ENCODE measurements around the gene PYGB. TPM values are rescaled to one million over a fixed set of nuclear protein-coding genes. Genes with fewer than 3 reads are reported as not detected.

Gene PYGB
- total and polyA plus RNA-seq, 2 donors (not counting 1 experiment from before 2014, with no cell fraction given), result 22.5 to 30.6 TPM

- Mint-ChIP-seq H3K9me3 (ENCODE audit: insufficient read depth) (no peaks in the 10 kb centered on the region), H3K4me1 (peaks cover 29% of the 10 kb centered on the region), H3K27ac (no peak overlapping the region), H3K4me3 (no peak overlapping the region), H3K27me3 (no peaks in the 10 kb centered on the region)
- H3K9me3 ChIP-seq (ENCODE audit: control extremely low read depth in 1 of 3, control insufficient read depth in 2 of 3, insufficient read depth in 1 of 3, low read length in 2 of 3), result no peaks in the 10 kb centered on the region
- TF ChIP-seq EZH2 (IDR thresholded peaks at IDR 0.05; ENCODE audit: borderline replicate concordance, insufficient read depth, low read depth, low read length, poor library complexity, severe bottlenecking) (no peak), CTCF (IDR thresholded peaks at IDR 0.05) (no peak)
- H3K27ac ChIP-seq (ENCODE audit: low read length in 2 of 2), result no peak overlapping the region
- H2AFZ ChIP-seq (ENCODE audit: insufficient read depth, low read depth, low read length, poor library complexity, severe bottlenecking), result no peak overlapping the region
- peaks cover 0 to 37% of the 10 kb centered on the region in 2 experiments for H3K36me3 ChIP-seq (replicated peaks in 1 of 2; ENCODE audit: control extremely low read depth in 1 of 2, control insufficient read depth in 1 of 2, extremely low read depth in 1 of 2, insufficient read depth in 2 of 2, low read length in 1 of 2)
- DNase-seq, result peak; percentile 77
- no peaks in the 10 kb centered on the region for H4K20me1 ChIP-seq (ENCODE audit: control insufficient read depth, insufficient read depth, low read length, poor library complexity, severe bottlenecking)
- no peak overlapping the region for H3K9ac ChIP-seq (ENCODE audit: low read length)
- CTCF ChIA-PET, result interaction anchor here (0.9 to 1.6 kb wide), 2 partner anchors 116 to 118 kb away, joined by 3 to 7 read pairs; no protein-coding TSS in a partner anchor
- H3K27me3 ChIP-seq (replicated peaks in 1 of 4; ENCODE audit: control extremely low read depth in 1 of 4, control insufficient read depth in 3 of 4, insufficient read depth in 4 of 4, low read length in 3 of 4), result no peaks in the 10 kb centered on the region
- ATAC-seq (ENCODE audit: low read depth), result peak; percentile 56
- POLR2A ChIA-PET, result interaction anchor here (0.8 to 1.6 kb wide), 3 partner anchors 28 to 223 kb away, joined by 3 to 5 read pairs (median 3); partner anchors contain the start of gene ACSS1
- WGBS (ENCODE audit: insufficient coverage), result 57% methylated on average over 21 of the region's 21 CpGs
- intact Hi-C loops (cut with micrococcal nuclease), result loop anchor here (5.0 kb wide), 1 partner anchor 34 kb away; the partner anchor contains the start of gene PYGB
- no peaks in the 10 kb centered on the region for H3K79me2 ChIP-seq (ENCODE audit: control insufficient read depth, insufficient read depth, low read length)
- peaks cover 25 to 33% of the 10 kb centered on the region in 2 donors for H3K4me1 ChIP-seq (ENCODE audit: control insufficient read depth in 2 of 2, insufficient read depth in 2 of 2, low read length in 2 of 2)
- peak overlapping the region; percentile 57 for H3K4me2 ChIP-seq (replicated peaks; ENCODE audit: low read depth, low read length, poor library complexity, severe bottlenecking)
- no peak overlapping the region for H3K4me3 ChIP-seq (ENCODE audit: control extremely low read depth in 1 of 5, extremely low read depth in 1 of 5, insufficient read depth in 1 of 5, low read depth in 2 of 5, low read length in 4 of 5)
Observed at GRCh38 chr20:25281541-25281991, 33.7 kb downstream of the PYGB start.

- Histone ChIP-seq H3K9ac (ENCODE audit: low read length) (no peak overlapping the region), H3K36me3 (replicated peaks in 1 of 2; ENCODE audit: control extremely low read depth in 1 of 2, control insufficient read depth in 1 of 2, extremely low read depth in 1 of 2, insufficient read depth in 2 of 2, low read length in 1 of 2) (peaks cover 0 to 31% of the 10 kb centered on the region in 2 experiments), H3K9me3 (ENCODE audit: control extremely low read depth in 1 of 3, control insufficient read depth in 2 of 3, insufficient read depth in 1 of 3, low read length in 2 of 3) (no peaks in the 10 kb centered on the region), H3K27me3 (replicated peaks in 1 of 4; ENCODE audit: control extremely low read depth in 1 of 4, control insufficient read depth in 3 of 4, insufficient read depth in 4 of 4, low read length in 3 of 4) (no peaks in the 10 kb centered on the region), H3K4me3 (ENCODE audit: control extremely low read depth in 1 of 5, extremely low read depth in 1 of 5, insufficient read depth in 1 of 5, low read depth in 2 of 5, low read length in 4 of 5) (no peak overlapping the region), H3K4me2 (replicated peaks; ENCODE audit: low read depth, low read length, poor library complexity, severe bottlenecking) (peak overlapping the region; percentile 57), H3K79me2 (ENCODE audit: control insufficient read depth, insufficient read depth, low read length) (no peaks in the 10 kb centered on the region), H3K4me1 (ENCODE audit: control insufficient read depth in 2 of 2, insufficient read depth in 2 of 2, low read length in 2 of 2) (peaks cover 25 to 33% of the 10 kb centered on the region in 2 donors), H3K27ac (ENCODE audit: low read length in 2 of 2) (no peak overlapping the region), H2AFZ (ENCODE audit: insufficient read depth, low read depth, low read length, poor library complexity, severe bottlenecking) (no peak overlapping the region), H4K20me1 (ENCODE audit: control insufficient read depth, insufficient read depth, low read length, poor library complexity, severe bottlenecking) (no peaks in the 10 kb centered on the region)
- 85% methylated on average over 19 of the region's 22 CpGs for WGBS (ENCODE audit: insufficient coverage)
- Mint-ChIP-seq H3K27ac (peak overlapping the region; percentile 75), H3K4me1 (peaks cover 29% of the 10 kb centered on the region), H3K27me3 (no peaks in the 10 kb centered on the region), H3K9me3 (ENCODE audit: insufficient read depth) (no peaks in the 10 kb centered on the region), H3K4me3 (no peak overlapping the region)
- DNase-seq (no peak), ATAC-seq (ENCODE audit: low read depth) (peak; percentile 26)
- intact Hi-C loops (cut with micrococcal nuclease), result loop anchor here (5.0 kb wide), 1 partner anchor 35 kb away; the partner anchor contains the start of gene PYGB
- POLR2A ChIA-PET, result interaction anchor here (0.6 to 1.6 kb wide), 3 partner anchors 27 to 35 kb away, joined by 3 to 5 read pairs (median 3); no protein-coding TSS in a partner anchor
- CTCF ChIA-PET, result interaction anchor here (1.6 kb wide), 1 partner anchor 117 kb away, joined by 7 read pairs; no protein-coding TSS in a partner anchor
- TF ChIP-seq EZH2 (IDR thresholded peaks at IDR 0.05; ENCODE audit: borderline replicate concordance, insufficient read depth, low read depth, low read length, poor library complexity, severe bottlenecking) (no peak), CTCF (IDR thresholded peaks at IDR 0.05) (no peak)
Observed at GRCh38 chr20:25282034-25282781, 34.3 kb downstream of the PYGB start.

All from B cell (primary cell).